ENCODE results near the gene CASK.

DNA sequence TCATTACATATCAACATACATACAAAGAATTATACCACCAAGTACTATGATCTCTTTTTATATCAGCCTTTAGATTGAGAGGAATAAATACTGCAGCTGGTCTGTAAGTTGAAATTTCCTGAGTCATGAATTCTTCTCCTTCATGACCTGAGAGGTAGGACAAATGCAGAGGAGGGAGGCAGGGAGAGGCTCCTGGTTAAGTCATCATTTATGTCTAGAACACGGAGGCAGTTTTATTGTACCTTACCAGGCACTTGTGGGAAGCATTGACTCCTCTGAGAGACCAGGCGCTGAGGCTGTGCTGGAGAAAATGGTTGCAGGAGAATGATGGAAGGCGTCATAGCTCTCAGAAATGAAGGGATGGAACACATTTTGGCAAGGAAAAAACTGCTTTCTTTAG, 12.5 kb upstream of the CASK start:
- TF ChIP-seq, protein P1, sequence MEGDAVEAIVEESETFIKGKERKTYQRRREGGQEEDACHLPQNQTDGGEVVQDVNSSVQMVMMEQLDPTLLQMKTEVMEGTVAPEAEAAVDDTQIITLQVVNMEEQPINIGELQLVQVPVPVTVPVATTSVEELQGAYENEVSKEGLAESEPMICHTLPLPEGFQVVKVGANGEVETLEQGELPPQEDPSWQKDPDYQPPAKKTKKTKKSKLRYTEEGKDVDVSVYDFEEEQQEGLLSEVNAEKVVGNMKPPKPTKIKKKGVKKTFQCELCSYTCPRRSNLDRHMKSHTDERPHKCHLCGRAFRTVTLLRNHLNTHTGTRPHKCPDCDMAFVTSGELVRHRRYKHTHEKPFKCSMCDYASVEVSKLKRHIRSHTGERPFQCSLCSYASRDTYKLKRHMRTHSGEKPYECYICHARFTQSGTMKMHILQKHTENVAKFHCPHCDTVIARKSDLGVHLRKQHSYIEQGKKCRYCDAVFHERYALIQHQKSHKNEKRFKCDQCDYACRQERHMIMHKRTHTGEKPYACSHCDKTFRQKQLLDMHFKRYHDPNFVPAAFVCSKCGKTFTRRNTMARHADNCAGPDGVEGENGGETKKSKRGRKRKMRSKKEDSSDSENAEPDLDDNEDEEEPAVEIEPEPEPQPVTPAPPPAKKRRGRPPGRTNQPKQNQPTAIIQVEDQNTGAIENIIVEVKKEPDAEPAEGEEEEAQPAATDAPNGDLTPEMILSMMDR (IDR thresholded peaks at IDR 0.05) = no peak
- no peak for TF ChIP-seq POLR2AphosphoS5 (IDR thresholded peaks at IDR 0.05; ENCODE audit: low read depth, low read length)
- no peak for TF ChIP-seq SIN3A (IDR thresholded peaks at IDR 0.05; ENCODE audit: borderline replicate concordance, insufficient read depth, low read depth, low read length)

All from Panc1 (cell line).